GM23248 (cell line): ENCODE measurements around the gene C1D. TPM values are rescaled to one million over a fixed set of nuclear protein-coding genes. Genes with fewer than 3 reads are reported as not detected.
A peak's percentile ranks its signal among the peaks of the same experiment; 100 is the strongest.

Experiments
- DNase-seq: peaks from one replicate; pipeline ENCODE4 v3.0.0-alpha.2; 2015
- H2AFZ ChIP-seq: fragments of 200-600 bp; sonication (generic); 2 replicates; pipeline ENCODE4 v1.6.1; 2016; ENCODE audit warnings: antibody characterized with exemption
- H3F3A ChIP-seq: fragments of 200-600 bp; sonication (generic); 2 replicates; pipeline ENCODE4 v1.6.1; 2016; ENCODE audit warnings: mild to moderate bottlenecking, antibody characterized with exemption, mixed run types; ENCODE audit not compliant: insufficient read depth
- H3K27ac ChIP-seq: fragments of 200-600 bp; sonication (generic); 2 replicates; pipeline ENCODE4 v1.5.1; 2016; ENCODE audit warnings: mild to moderate bottlenecking
- H3K27me3 ChIP-seq: fragments of 200-600 bp; sonication (generic); replicated peaks from 2 replicates; pipeline ENCODE4 v1.6.1; 2016; ENCODE audit warnings: mild to moderate bottlenecking; ENCODE audit not compliant: insufficient read depth
- H3K36me3 ChIP-seq: fragments of 200-600 bp; sonication (generic); 2 replicates; pipeline ENCODE4 v1.6.1; 2016; ENCODE audit warnings: low read depth, mild to moderate bottlenecking
- H3K4me1 ChIP-seq: fragments of 200-600 bp; sonication (generic); 2 replicates; pipeline ENCODE4 v1.6.1; 2016; ENCODE audit warnings: mild to moderate bottlenecking; ENCODE audit not compliant: insufficient read depth
- H3K4me2 ChIP-seq: fragments of 200-600 bp; sonication (generic); one replicate; pipeline ENCODE4 v1.6.1; 2016; ENCODE audit warnings: mild to moderate bottlenecking; ENCODE audit not compliant: unreplicated experiment
- H3K4me3 ChIP-seq: fragments of 200-600 bp; sonication (generic); 2 replicates; pipeline ENCODE4 v1.5.1; 2016; ENCODE audit warnings: mild to moderate bottlenecking
- H3K79me2 ChIP-seq: fragments of 200-600 bp; sonication (generic); 2 replicates; pipeline ENCODE4 v1.6.1; 2016; ENCODE audit warnings: mild to moderate bottlenecking; ENCODE audit not compliant: insufficient read depth
- H3K9ac ChIP-seq: fragments of 200-600 bp; sonication (generic); 2 replicates; pipeline ENCODE4 v1.6.1; 2016; ENCODE audit warnings: mild to moderate bottlenecking
- H3K9me2 ChIP-seq: fragments of 200-600 bp; sonication (generic); 2 replicates; pipeline ENCODE4 v1.6.1; 2016; ENCODE audit warnings: mixed run types, mild to moderate bottlenecking, moderate library complexity; ENCODE audit not compliant: insufficient read depth
- H3K9me3 ChIP-seq: fragments of 200-600 bp; sonication (generic); one replicate; pipeline ENCODE4 v1.6.1; 2017; ENCODE audit warnings: low read depth
- H4K20me1 ChIP-seq: fragments of 200-600 bp; sonication (generic); 2 replicates; pipeline ENCODE4 v1.6.0; 2016; ENCODE audit not compliant: insufficient read depth
- EZH2 ChIP-seq: fragments of 200-600 bp; sonication (generic); IDR thresholded peaks from 2 replicates; pipeline ENCODE4 v1.6.1; 2018; ENCODE audit warnings: antibody characterized with exemption, mild to moderate bottlenecking; ENCODE audit not compliant: insufficient read depth, poor library complexity, severe bottlenecking
- EZH2phosphoT487 ChIP-seq: fragments of 200-600 bp; sonication (generic); IDR thresholded peaks from 2 replicates; pipeline ENCODE4 v1.6.1; 2018; ENCODE audit warnings: antibody characterized with exemption, moderate library complexity, mild to moderate bottlenecking, low read depth; ENCODE audit not compliant: insufficient read depth
- whole genome bisulfite sequencing, 2 experiments: methylation state at CpG; one replicate each; pipeline ENCODE4 v1.1.6; 2015 to 2017; ENCODE audit warnings: low lambda C conversion rate in 2 of 2, low coverage in 1 of 2; ENCODE audit errors: missing lambda C conversion rate in 2 of 2; 5-methylcytosine and 5-hydroxymethylcytosine counted together
- in situ Hi-C: fragments of 300-500 bp; cut with MboI; formaldehyde crosslinking; loops from 2 replicates; pipeline ENCODE4 v1.15.0; 2020
- polyA plus RNA-seq: library from polyadenylated mRNA; unstranded; fragments of >200 nt; fragmentation: Nextera tagmentation; extraction: Ambion mirVana; gene quantifications from 2 replicates; pipeline ENCODE4 v1.2.1, GENCODE V29; 2016
- total RNA-seq: library from RNA; depleted of rRNA; stranded (reverse); fragments of >200 nt; shearing (Covaris generic); gene quantifications from 2 replicates; pipeline ENCODE4 v1.2.3, GENCODE V29; 2014; rRNA removed

The C1D gene, protein sequence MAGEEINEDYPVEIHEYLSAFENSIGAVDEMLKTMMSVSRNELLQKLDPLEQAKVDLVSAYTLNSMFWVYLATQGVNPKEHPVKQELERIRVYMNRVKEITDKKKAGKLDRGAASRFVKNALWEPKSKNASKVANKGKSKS
- total RNA-seq (48.3 and 65.3 TPM in 2 replicates), polyA plus RNA-seq (28.6 and 32.5 TPM in 2 replicates)

DNA sequence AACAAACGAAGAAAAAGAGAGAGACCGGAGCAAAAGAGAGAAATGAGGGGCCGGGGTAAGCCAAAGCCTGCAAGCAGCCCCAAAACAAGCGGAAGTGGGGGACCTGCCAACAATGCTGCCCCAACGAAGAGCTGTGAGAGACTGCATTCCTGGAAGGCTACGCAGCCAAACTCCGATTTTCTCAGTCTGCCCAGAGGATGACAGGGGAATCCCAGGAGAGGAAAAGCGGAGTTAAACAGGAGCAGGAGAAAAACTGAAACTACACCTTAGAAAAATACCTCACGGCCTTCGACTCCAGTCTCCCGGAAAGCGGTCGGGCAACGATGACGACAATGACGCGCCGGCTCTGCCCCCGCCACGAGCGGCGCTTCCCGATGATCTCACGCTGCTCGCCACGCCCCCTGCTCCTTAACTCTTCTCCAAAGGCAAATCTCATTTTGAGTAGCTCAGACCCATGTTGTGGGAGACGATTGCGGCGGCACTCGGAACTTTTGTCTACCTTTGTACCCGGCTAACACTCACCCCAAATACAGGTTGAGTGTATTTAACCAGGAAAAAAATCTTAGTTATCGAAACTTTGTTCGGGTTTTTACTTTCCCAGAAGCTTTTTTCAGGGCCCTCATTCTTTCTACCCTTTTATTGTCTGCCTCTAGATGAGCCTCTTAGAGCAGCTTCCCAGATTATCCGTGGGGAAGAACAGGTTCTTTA lies at the start of gene C1D:
C1D (minus strand) TSS at position 325 of the 708 bp plus-strand sequence. CDS start 15,694 bp downstream, outside the sequence.
- Histone ChIP-seq H3F3A (peaks cover 10% of the 10 kb centered on the region), H3K9me3 (no peaks in the 10 kb centered on the region), H3K79me2 (peaks cover 49% of the 10 kb centered on the region), H3K9me2 (no peaks in the 10 kb centered on the region), H3K27me3 (no peaks in the 10 kb centered on the region), H3K9ac (peak within 1 kb of the TSS; percentile 95), H3K27ac (peak within 1 kb of the TSS; percentile 90), H4K20me1 (no peaks in the 10 kb centered on the region), H3K4me3 (peak within 1 kb of the TSS; percentile 97), H3K4me1 (peaks cover 44% of the 10 kb centered on the region), H3K4me2 (peak within 1 kb of the TSS; percentile 95), H3K36me3 (no peaks in the 10 kb centered on the region), H2AFZ (peak within 1 kb of the TSS; percentile 97)
- in situ Hi-C loops: no loop called here
- no peak for TF ChIP-seq EZH2phosphoT487
- no peak for TF ChIP-seq EZH2
- DNase-seq: peak; percentile 95
- WGBS, 2 experiments: 1% methylated on average over 34 of the region's 34 CpGs

DNA sequence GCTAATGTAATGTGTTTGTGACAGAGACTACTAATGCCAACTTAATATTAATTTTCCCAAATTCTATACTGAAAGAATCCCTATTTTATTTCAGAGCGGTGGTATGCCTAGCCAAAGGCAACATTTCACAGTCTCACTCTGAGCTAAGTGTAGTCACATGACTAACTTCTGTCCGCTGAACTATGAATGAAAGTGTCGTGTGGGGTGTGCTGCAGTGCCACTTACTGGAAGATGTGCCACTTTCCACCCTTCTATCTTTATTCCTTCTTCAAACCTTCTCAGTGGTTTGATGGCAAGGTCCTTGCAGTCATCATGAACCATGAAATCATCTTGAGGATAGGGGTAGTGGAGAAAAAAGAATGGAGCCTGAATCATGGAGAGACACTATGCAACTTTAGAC lies 47.3 kb upstream of the C1D start:
- Histone ChIP-seq H3K4me1 (no peaks in the 10 kb centered on the region), H2AFZ (no peak overlapping the region), H3K9ac (no peak overlapping the region), H3K4me3 (no peak overlapping the region), H3K9me3 (no peaks in the 10 kb centered on the region), H3K27me3 (no peaks in the 10 kb centered on the region), H3K27ac (no peak overlapping the region), H3K79me2 (no peaks in the 10 kb centered on the region), H3K36me3 (no peaks in the 10 kb centered on the region), H4K20me1 (no peaks in the 10 kb centered on the region), H3F3A (no peaks in the 10 kb centered on the region), H3K9me2 (no peaks in the 10 kb centered on the region), H3K4me2 (no peak overlapping the region)
- TF ChIP-seq EZH2: no peak
- no peak for DNase-seq
- in situ Hi-C loops: no loop called here
- 65 to 74% methylated on average over 3 of the region's 3 CpGs for WGBS, 2 experiments

- no peak overlapping the region for H3K9ac ChIP-seq
- no peak overlapping the region for H3K4me2 ChIP-seq
- no peak for DNase-seq
- no peak overlapping the region for H3K27ac ChIP-seq
- H3K4me1 ChIP-seq: no peaks in the 10 kb centered on the region
- no peaks in the 10 kb centered on the region for H3K9me3 ChIP-seq
- no peaks in the 10 kb centered on the region for H3K9me2 ChIP-seq
- H3K27me3 ChIP-seq: no peaks in the 10 kb centered on the region
- H3F3A ChIP-seq: no peaks in the 10 kb centered on the region
- H4K20me1 ChIP-seq: no peaks in the 10 kb centered on the region
- no peaks in the 10 kb centered on the region for H3K36me3 ChIP-seq
- no peak overlapping the region for H3K4me3 ChIP-seq
- no peak for TF ChIP-seq EZH2phosphoT487
- TF ChIP-seq EZH2: no peak
- WGBS, 2 experiments: 80 to 81% methylated on average over 3 of the region's 3 CpGs
- H3K79me2 ChIP-seq: no peaks in the 10 kb centered on the region
- in situ Hi-C loops: no loop called here
- H2AFZ ChIP-seq: no peak overlapping the region
Measured at GRCh38 chr2:68108120-68108519, 45.3 kb upstream of the C1D start.

DNA sequence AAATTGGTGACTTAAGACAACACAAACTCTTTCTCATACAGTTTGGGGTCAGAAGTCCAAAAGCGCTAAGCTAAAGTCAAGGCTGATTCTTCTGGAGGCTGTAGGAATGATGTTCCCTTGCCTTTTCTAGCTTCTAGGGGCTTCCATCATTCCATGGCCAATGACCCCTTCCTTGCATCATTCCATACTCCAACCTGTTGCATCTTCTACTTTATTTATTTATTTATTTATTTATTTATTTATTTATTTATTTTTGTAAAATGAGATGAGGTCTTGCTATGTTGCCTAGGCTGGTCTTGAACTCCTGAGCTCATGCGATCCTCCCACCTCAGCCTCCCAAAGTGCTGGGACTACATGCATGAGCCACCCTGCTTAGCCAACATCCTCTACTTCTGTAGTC lies 44.7 kb upstream of the C1D start:
- H3K27ac ChIP-seq: no peak overlapping the region
- H4K20me1 ChIP-seq: no peaks in the 10 kb centered on the region
- DNase-seq: no peak
- H3K9me2 ChIP-seq: no peaks in the 10 kb centered on the region
- no peaks in the 10 kb centered on the region for H3K36me3 ChIP-seq
- H3K9ac ChIP-seq: no peak overlapping the region
- no peak overlapping the region for H3K4me2 ChIP-seq
- in situ Hi-C loops: no loop called here
- H3K27me3 ChIP-seq: no peaks in the 10 kb centered on the region
- H3K4me3 ChIP-seq: no peak overlapping the region
- 92 to 100% methylated on average over 2 of the region's 2 CpGs for WGBS, 2 experiments
- H3K9me3 ChIP-seq: no peaks in the 10 kb centered on the region
- TF ChIP-seq EZH2phosphoT487: no peak
- no peaks in the 10 kb centered on the region for H3F3A ChIP-seq
- H3K4me1 ChIP-seq: no peaks in the 10 kb centered on the region
- H2AFZ ChIP-seq: no peak overlapping the region
- H3K79me2 ChIP-seq: no peaks in the 10 kb centered on the region
